ENCODE data around the gene FARS2. TPM values are rescaled to one million over a fixed set of nuclear protein-coding genes. Genes with fewer than 3 reads are reported as not detected.
A peak's percentile ranks its signal among the peaks of the same experiment; 100 is the strongest.

Gene FARS2
- total RNA-seq, 1 experiment from 2014 or later: 15.0 TPM

- no peak for TF ChIP-seq CDX4 (CRISPR knock-in tag; IDR thresholded peaks at IDR 0.05; ENCODE audit: borderline replicate concordance)
- no peak for TF ChIP-seq ATF1 (CRISPR knock-in tag; IDR thresholded peaks at IDR 0.05)
- TF ChIP-seq HMGA2 (CRISPR knock-in tag; IDR thresholded peaks at IDR 0.05): no peak
These were observed 451.3 kb downstream of the FARS2 start (continued) for GRCh38 chr6:5712349-5713215.

DNA sequence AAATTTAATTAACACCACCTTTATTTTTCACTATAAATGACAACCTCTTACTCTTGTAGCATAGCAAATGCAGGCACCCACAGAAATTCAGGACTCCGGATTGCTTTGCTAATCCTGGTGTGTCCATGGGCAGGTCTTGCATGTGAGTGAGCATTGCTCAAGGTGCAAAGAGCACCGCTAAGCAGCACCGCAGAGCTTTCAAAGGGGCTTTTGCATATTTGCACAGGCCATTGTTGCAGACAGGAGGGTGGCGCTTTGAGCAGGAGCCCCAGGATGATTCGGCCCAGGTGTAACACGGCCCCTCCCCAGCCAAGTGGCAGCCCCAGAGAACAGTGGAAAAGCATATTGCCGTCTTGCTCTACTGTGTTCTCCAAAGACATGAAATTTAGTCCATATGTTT is 452.2 kb downstream of the FARS2 start:
- Mint-ChIP-seq H3K4me1 (peaks cover 26% of the 10 kb centered on the region), H3K27me3 (ENCODE audit: low read depth) (no peaks in the 10 kb centered on the region; the same call in none of the 2 replicates), H3K4me3 (no peak overlapping the region), H3K27ac (no peak overlapping the region), H3K9me3 (peaks cover 23% of the 10 kb centered on the region), H3K36me3 (peaks cover 19% of the 10 kb centered on the region)
- ATAC-seq (peak; percentile 94), DNase-seq (ENCODE audit: low spot score) (peak; percentile 51)
- ChIA-PET CTCF (interaction anchor here (1.0 to 1.6 kb wide), 3 partner anchors 9 to 243 kb away, joined by 3 to 4 read pairs (median 3); no protein-coding TSS in a partner anchor), POLR2A (no interaction called here)
- TF ChIP-seq ZNF121 (CRISPR knock-in tag; IDR thresholded peaks at IDR 0.05): peak; percentile 98
- TF ChIP-seq IRF2 (CRISPR knock-in tag; IDR thresholded peaks at IDR 0.05; ENCODE audit: borderline replicate concordance, low read depth): no peak
- TF ChIP-seq GTF2I (CRISPR knock-in tag; conservative IDR thresholded peaks at IDR 0.05): no peak
- no peak for TF ChIP-seq ZNF219 (CRISPR knock-in tag; IDR thresholded peaks at IDR 0.05; ENCODE audit: borderline replicate concordance)
- TF ChIP-seq KAT7 (CRISPR knock-in tag; IDR thresholded peaks at IDR 0.05; ENCODE audit: borderline replicate concordance): no peak
- TF ChIP-seq, protein P1, sequence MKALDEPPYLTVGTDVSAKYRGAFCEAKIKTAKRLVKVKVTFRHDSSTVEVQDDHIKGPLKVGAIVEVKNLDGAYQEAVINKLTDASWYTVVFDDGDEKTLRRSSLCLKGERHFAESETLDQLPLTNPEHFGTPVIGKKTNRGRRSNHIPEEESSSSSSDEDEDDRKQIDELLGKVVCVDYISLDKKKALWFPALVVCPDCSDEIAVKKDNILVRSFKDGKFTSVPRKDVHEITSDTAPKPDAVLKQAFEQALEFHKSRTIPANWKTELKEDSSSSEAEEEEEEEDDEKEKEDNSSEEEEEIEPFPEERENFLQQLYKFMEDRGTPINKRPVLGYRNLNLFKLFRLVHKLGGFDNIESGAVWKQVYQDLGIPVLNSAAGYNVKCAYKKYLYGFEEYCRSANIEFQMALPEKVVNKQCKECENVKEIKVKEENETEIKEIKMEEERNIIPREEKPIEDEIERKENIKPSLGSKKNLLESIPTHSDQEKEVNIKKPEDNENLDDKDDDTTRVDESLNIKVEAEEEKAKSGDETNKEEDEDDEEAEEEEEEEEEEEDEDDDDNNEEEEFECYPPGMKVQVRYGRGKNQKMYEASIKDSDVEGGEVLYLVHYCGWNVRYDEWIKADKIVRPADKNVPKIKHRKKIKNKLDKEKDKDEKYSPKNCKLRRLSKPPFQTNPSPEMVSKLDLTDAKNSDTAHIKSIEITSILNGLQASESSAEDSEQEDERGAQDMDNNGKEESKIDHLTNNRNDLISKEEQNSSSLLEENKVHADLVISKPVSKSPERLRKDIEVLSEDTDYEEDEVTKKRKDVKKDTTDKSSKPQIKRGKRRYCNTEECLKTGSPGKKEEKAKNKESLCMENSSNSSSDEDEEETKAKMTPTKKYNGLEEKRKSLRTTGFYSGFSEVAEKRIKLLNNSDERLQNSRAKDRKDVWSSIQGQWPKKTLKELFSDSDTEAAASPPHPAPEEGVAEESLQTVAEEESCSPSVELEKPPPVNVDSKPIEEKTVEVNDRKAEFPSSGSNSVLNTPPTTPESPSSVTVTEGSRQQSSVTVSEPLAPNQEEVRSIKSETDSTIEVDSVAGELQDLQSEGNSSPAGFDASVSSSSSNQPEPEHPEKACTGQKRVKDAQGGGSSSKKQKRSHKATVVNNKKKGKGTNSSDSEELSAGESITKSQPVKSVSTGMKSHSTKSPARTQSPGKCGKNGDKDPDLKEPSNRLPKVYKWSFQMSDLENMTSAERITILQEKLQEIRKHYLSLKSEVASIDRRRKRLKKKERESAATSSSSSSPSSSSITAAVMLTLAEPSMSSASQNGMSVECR (CRISPR knock-in tag; IDR thresholded peaks at IDR 0.05; ENCODE audit: borderline replicate concordance): no peak
- TF ChIP-seq, protein P2, sequence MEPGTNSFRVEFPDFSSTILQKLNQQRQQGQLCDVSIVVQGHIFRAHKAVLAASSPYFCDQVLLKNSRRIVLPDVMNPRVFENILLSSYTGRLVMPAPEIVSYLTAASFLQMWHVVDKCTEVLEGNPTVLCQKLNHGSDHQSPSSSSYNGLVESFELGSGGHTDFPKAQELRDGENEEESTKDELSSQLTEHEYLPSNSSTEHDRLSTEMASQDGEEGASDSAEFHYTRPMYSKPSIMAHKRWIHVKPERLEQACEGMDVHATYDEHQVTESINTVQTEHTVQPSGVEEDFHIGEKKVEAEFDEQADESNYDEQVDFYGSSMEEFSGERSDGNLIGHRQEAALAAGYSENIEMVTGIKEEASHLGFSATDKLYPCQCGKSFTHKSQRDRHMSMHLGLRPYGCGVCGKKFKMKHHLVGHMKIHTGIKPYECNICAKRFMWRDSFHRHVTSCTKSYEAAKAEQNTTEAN (CRISPR knock-in tag; IDR thresholded peaks at IDR 0.05): peak; percentile 79; the same call in 1 of the 2 replicates
- TF ChIP-seq GABPB1 (CRISPR knock-in tag; IDR thresholded peaks at IDR 0.05): peak; percentile 65
- TF ChIP-seq, protein P3, sequence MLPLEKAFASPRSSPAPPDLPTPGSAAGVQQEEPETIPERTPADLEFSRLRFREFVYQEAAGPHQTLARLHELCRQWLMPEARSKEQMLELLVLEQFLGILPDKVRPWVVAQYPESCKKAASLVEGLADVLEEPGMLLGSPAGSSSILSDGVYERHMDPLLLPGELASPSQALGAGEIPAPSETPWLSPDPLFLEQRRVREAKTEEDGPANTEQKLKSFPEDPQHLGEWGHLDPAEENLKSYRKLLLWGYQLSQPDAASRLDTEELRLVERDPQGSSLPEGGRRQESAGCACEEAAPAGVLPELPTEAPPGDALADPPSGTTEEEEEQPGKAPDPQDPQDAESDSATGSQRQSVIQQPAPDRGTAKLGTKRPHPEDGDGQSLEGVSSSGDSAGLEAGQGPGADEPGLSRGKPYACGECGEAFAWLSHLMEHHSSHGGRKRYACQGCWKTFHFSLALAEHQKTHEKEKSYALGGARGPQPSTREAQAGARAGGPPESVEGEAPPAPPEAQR (CRISPR knock-in tag; IDR thresholded peaks at IDR 0.05): no peak
- peak; percentile 43; the same call in 1 of the 2 replicates for TF ChIP-seq TEAD1 (CRISPR knock-in tag; IDR thresholded peaks at IDR 0.05)
- 0 out of 2 replicates have a peak, but pooled peaks have one; percentile 28 for TF ChIP-seq FOXK1 (CRISPR knock-in tag; IDR thresholded peaks at IDR 0.05)
- TF ChIP-seq, protein P4, sequence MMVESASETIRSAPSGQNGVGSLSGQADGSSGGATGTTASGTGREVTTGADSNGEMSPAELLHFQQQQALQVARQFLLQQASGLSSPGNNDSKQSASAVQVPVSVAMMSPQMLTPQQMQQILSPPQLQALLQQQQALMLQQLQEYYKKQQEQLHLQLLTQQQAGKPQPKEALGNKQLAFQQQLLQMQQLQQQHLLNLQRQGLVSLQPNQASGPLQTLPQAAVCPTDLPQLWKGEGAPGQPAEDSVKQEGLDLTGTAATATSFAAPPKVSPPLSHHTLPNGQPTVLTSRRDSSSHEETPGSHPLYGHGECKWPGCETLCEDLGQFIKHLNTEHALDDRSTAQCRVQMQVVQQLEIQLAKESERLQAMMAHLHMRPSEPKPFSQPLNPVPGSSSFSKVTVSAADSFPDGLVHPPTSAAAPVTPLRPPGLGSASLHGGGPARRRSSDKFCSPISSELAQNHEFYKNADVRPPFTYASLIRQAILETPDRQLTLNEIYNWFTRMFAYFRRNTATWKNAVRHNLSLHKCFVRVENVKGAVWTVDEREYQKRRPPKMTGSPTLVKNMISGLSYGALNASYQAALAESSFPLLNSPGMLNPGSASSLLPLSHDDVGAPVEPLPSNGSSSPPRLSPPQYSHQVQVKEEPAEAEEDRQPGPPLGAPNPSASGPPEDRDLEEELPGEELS (CRISPR knock-in tag; IDR thresholded peaks at IDR 0.05): peak; percentile 32; the same call in 1 of the 2 replicates

All from WTC11 (cell line).